Renal pelvis (tissue), 4 donors: ENCODE measurements around the gene MAPK1. TPM values are rescaled to one million over a fixed set of nuclear protein-coding genes. Genes with fewer than 3 reads are reported as not detected.
A peak's percentile ranks its signal among the peaks of the same experiment; 100 is the strongest.
"Not testable (repeated sequence)": the region's sequence is repeated elsewhere in the genome, so short reads cannot be mapped to it uniquely, and the experiment has no call there.

ENCODE experiments used
- DNase-seq: peaks from one replicate; pipeline ENCODE4 v3.0.0-alpha.2; 2013
- polyA plus RNA-seq, 3 donors: library from polyadenylated mRNA; unstranded; fragments of 120-200 nt; gene quantifications; one replicate each; pipeline ENCODE4 v1.2.1, GENCODE V29; 2013; ENCODE audit not compliant: insufficient read length in 3 of 3

MAPK1 gene
- polyA plus RNA-seq, 3 donors: 126 to 135 (median 134) TPM

GRCh38 chr22:21889251-21889990 lies 22.0 kb upstream of the MAPK1 start:
- no peak for DNase-seq

DNA sequence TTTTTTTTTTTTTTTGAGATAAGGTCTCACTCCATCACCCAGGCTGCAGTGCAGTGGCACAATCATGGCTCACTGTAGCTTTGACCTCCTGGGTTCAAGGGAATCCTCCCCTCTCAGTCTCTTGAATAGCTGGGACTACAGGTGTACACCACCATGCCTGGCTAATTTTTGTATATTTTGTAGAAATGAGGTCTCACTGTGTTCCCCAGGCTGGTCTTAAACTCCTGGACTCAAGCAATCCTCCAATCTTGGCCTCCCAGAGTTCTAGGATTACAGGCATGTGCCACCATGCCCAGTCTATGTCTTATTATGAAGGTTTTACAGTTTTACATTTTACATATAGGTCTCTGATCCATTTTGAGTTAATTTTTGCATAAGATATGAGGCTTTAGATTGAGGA lies 20.4 kb upstream of the MAPK1 start:
- DNase-seq: no peak

- not testable (repeated sequence) for DNase-seq
Observed at GRCh38 chr22:21883930-21884329, 16.5 kb upstream of the MAPK1 start.

DNA sequence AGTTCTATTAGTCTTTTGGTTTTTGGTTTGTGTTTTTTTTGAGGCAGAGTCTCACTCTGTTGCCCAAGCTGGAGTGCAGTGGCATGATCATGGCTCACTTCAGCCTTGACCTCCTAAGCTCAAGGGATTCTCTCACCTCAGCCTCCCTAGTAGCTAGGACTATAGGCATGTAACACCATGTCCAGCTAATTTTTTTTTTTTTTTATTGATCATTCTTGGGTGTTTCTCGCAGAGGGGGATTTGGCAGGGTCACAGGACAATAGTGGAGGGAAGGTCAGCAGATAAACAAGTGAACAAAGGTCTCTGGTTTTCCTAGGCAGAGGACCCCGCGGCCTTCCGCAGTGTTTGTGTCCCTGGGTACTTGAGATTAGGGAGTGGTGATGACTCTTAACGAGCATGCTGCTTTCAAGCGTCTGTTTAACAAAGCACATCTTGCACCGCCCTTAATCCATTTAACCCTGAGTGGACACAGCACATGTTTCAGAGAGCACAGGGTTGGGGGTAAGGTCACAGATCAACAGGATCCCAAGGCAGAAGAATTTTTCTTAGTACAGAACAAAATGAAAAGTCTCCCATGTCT lies 15.4 kb upstream of the MAPK1 start:
- DNase-seq: not testable (repeated sequence)

- DNase-seq: no peak
Observed at GRCh38 chr22:21881841-21882753, 14.7 kb upstream of the MAPK1 start.

DNA sequence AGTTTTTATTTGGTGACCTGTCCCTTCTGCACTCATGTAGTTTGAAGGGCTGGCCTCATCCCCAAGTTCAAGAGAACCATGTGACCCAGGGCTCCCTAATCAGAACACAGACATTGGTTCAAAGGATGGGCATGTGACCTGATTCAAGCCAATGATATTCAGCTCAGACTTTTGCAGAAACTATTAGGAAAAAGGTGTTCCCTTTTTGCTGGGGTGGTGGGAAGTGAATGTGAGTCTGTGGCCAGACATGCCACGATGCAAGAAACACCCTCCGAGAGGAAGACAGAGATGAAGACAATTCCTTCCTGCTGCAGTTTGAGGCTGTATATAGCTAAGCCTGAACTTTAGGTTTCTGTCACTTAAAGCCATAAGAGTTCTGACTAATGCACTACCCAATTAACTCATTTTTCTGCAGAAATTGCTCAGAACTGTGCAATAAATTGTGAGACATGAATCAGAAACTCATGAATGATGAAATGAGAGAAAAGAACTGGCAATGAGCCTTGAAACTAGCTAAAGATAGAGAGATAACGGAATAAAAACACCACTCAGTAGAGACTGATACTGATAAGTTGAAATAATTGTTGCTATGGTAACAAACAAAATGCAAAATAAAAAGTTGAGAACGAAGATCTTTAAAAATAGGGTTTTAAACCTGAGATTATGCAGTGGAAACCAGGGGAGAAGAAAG lies 9.2 kb upstream of the MAPK1 start:
- no peak for DNase-seq

DNA sequence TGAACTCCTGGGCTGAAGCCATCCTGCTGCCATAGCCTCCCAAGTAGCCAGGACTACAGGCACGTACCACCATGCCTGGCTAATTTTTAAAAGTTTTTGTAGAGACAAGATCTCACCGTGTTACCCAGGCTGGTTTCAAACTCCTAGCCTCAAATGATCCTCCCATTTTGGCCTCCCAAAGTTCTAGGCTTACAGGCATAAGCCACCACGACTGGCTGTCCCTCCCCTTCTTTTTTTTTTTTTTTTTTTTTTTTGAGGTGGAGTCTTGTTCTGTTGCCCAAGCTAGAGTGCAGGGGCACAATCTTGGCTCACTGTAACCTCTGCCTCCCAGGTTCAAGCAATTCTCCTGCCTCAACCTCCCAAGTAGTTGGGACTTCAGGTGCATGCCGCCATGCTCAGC lies 7.5 kb upstream of the MAPK1 start:
- DNase-seq: not testable (repeated sequence)

DNA sequence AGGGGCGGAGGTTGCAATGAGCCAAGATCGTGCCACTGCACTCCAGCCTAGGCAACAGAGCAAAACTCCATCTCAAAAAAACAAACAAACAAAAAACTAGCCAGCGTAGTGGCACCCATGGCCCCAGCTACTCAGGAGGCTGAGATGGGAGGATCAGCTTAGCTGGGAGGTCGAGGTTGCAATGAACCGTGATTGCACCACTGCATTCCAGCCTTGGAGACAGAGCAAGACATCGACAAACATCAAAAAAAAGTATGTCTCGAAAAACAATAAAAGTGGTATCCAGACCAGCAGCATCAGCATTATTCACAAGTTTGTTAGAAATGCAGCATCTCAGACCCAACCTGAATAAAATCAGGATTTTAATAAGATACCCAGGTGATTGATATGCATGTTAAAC lies 6.2 kb upstream of the MAPK1 start:
- DNase-seq: no peak

DNA sequence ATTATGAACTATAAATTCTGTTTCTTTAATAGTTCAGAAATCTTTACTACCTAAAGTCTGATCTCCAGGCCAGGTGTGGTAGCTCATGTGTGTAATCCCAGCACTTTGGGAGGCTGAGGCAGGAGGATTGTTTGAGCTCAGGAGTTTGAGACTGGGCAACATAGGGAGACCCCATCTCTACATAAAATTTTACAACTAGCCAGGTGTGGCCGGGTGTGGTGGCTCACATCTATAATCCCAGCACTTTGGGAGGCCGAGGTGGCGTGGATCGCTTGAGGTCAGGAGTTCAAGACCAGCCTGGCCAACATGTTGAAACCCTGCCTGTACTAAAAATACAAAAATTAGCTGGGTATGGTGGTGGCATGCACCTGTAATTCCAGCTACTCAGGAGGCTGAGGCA lies 5.3 kb upstream of the MAPK1 start:
- not testable (repeated sequence) for DNase-seq

DNA sequence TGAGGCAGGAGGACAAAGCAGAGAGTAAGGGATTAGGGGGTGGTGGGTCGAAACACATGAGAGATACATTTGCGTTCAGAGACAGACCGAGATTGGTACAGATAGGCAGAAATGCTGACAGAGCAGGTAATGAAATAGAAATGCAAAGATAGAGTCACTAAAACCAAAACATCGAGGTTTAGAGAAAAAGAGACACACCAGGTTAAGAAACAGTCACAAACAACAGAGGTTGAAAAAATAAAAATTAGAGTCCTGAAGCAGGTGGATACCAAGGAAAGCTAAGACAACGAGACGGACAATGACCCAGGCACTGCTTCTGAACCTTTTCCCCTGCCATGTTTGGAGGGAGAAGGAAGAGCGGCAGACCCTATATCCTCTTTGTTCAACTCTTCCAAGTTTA lies 1.2 kb upstream of the MAPK1 start:
- no peak for DNase-seq

GRCh38 chr22:21866833-21867527 lies 465 bp downstream of the MAPK1 start:
- DNase-seq: peak; percentile 22

DNA sequence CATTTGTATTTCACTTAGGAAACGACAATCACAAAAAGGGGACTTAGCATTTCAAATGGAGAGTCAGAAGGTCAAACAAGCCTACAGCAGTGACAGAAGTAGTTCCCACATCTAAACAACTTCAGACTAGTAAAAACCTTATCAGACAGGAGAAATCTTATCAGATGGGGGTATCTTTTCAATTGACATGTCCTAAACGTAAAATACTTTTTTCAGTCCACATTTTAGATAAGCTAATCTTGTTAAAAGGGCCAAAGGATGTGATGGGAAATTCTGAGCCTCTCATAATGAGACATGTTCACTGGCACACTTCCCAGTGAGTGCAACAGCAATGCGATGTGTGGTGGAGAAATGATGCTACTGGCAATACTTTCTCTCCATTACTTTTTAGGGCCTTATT lies 2.4 kb downstream of the MAPK1 start:
- peak; percentile 9 for DNase-seq

GRCh38 chr22:21862386-21863245 lies 4.8 kb downstream of the MAPK1 start:
- no peak for DNase-seq

GRCh38 chr22:21861851-21862250 lies 5.6 kb downstream of the MAPK1 start:
- DNase-seq: no peak

DNA sequence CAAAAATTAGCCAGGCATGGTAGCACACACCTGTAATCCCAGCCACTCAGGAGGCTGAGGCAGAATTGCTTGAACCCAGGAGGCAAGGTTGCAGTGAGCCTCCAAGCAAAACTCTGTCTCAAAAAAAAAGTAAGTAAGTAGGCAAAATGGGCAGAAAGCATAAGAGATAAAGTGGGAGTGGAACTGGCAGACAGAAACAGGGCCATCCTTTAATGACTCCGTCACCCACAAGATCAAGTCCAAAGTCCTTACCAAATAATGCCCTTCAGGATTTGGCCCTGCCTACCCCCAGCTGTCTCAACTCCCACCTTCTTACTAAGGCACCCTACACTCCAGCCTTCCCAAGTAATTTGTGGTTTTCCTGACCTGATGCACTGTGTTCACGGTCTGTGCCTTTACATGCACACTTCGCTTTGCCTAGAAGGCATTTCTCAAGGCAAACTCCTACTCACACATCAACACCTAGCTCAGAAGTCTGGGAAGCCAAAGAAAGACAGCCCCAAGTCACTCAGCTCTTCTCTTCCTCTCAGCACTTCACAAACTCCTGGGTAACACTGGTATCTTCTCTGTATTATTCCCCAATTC lies 6.1 kb downstream of the MAPK1 start:
- DNase-seq: no peak

- DNase-seq: no peak
Observed at GRCh38 chr22:21860491-21861039, 6.9 kb downstream of the MAPK1 start.

- no peak for DNase-seq
Observed at GRCh38 chr22:21858025-21858764, 9.2 kb downstream of the MAPK1 start.

GRCh38 chr22:21857481-21857914 lies 9.9 kb downstream of the MAPK1 start:
- no peak for DNase-seq

DNA sequence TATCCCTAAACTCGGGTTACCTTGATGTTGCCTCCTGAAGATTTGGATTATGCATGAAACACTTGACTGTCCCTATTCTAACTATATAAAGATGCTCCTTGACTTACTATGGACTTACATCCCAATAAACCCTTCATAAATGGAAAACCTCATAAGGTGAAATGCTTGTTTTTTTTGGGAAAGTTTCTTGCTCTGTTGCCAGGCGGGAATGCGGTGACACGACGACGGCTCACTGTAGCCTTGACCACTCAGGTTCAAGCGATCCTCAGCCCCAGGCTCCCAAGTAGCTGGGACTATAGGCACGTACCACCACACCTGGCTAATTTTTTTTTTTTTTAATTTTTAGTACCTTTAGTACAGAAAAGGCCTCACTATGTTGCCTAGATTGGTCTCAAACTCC lies 10.6 kb downstream of the MAPK1 start:
- no peak for DNase-seq
